SH-SY5Y (cell line): ENCODE results near the gene TMEM176A.

ENCODE experiments used
- GATA2 ChIP-seq: IDR thresholded peaks from 2 replicates; pipeline ENCODE4 v1.6.1; 2011; ENCODE audit warnings: mild to moderate bottlenecking, low read depth, low read length
- GATA3 ChIP-seq: IDR thresholded peaks from 2 replicates; pipeline ENCODE4 v1.6.1; 2011; ENCODE audit warnings: low read depth, mild to moderate bottlenecking, low read length, moderate library complexity

DNA sequence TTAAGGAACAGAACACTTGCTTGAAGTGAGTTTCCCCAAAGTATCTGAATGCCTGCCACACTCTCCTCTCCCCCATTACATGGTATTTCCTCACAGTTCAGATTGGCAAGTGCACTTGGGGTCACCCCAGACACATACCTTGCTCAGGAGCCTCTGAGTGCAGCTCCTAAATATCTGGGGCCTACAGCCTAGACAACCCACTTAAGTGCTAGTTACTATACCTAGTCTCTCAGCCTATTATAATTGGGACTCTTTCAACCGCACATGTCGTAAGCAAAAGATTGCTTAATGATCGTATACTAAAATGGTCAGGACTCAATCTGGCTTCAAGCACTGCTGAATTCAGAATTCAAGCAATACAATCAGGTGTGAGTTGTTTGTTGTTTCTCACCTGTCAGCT lies 20.3 kb upstream of the TMEM176A start:
- TF ChIP-seq GATA3 (no peak), GATA2 (no peak)
